HEK293 (cell line): ENCODE results near the gene RPL13A.

Source experiments
- CTCF ChIA-PET: fragments of 350-600 bp; formaldehyde crosslinking; extraction: SDS; loops from one replicate; lab custom pipeline; 2021; ENCODE audit warnings: antibody characterized with exemption; lab: Yijun Ruan, JAX
- POLR2A ChIA-PET: fragments of 300-600 bp; formaldehyde crosslinking; extraction: SDS; loops from one replicate; lab custom pipeline; 2020; ENCODE audit warnings: antibody characterized with exemption, inconsistent platforms; lab: Yijun Ruan, JAX
- H3K27ac ChIP-seq: fragments of 200-500 bp; sonication (Bioruptor generic); 2 replicates; pipeline ENCODE4 v1.5.1; 2014; ENCODE audit warnings: low read depth, low read length, control low read depth, inconsistent platforms; ENCODE audit errors: extremely low read depth
- H3K36me3 ChIP-seq, 2 experiments: fragments of 200-500 bp in 1 of 2; sonication (Bioruptor generic) in 1 of 2; 1 replicate in 1 of 2; 2 replicates in 1 of 2; pipeline ENCODE4 v1.5.1; 2014 to 2017; ENCODE audit warnings: inconsistent platforms in 2 of 2, low read length in 2 of 2; ENCODE audit not compliant: control insufficient read depth in 2 of 2, insufficient read depth in 1 of 2
- H3K4me1 ChIP-seq: fragments of 200-500 bp; sonication (Bioruptor generic); 2 replicates; pipeline ENCODE4 v1.5.1; 2014; ENCODE audit warnings: mild to moderate bottlenecking, low read length, inconsistent platforms; ENCODE audit not compliant: control insufficient read depth, insufficient read depth
- H3K4me3 ChIP-seq: 2 replicates; pipeline ENCODE4 v1.5.1; 2011; ENCODE audit warnings: low read depth, mild to moderate bottlenecking, control low read depth, low read length, moderate library complexity
- H3K9me3 ChIP-seq: fragments of 200-500 bp; sonication (Bioruptor generic); 2 replicates; pipeline ENCODE4 v1.5.1; 2014; ENCODE audit warnings: low read depth, low read length, inconsistent platforms; ENCODE audit not compliant: control insufficient read depth, insufficient read depth
- EGR2 ChIP-seq: fragments of 450-650 bp; formaldehyde crosslinking; IDR thresholded peaks from 2 replicates; pipeline ENCODE4 v1.5.1; 2016; ENCODE audit warnings: low read depth, missing biosample characterization, missing genetic modification characterization
- HOXD13 ChIP-seq: sonication (generic); formaldehyde crosslinking; IDR thresholded peaks from 2 replicates; pipeline ENCODE4 v1.8.0; 2022; ENCODE audit warnings: missing genetic modification reagents, borderline replicate concordance
- KLF7 ChIP-seq: fragments of 450-650 bp; formaldehyde crosslinking; IDR thresholded peaks from 2 replicates; pipeline ENCODE4 v1.5.1; 2016; ENCODE audit warnings: missing biosample characterization, missing genetic modification characterization, borderline replicate concordance
- PRDM1 ChIP-seq: fragments of 450-650 bp; formaldehyde crosslinking; IDR thresholded peaks from 2 replicates; pipeline ENCODE4; 2016; ENCODE audit warnings: missing biosample characterization, missing genetic modification characterization
- PRDM2 ChIP-seq: fragments of 450-650 bp; formaldehyde crosslinking; IDR thresholded peaks from 2 replicates; pipeline ENCODE4 v1.5.1; 2016; ENCODE audit warnings: missing biosample characterization, missing genetic modification characterization, borderline replicate concordance
- REST ChIP-seq: fragments of 450-650 bp; formaldehyde crosslinking; IDR thresholded peaks from 2 replicates; pipeline ENCODE4 v1.5.1; 2016; ENCODE audit warnings: missing biosample characterization, missing genetic modification characterization
- SP2 ChIP-seq: fragments of 450-650 bp; formaldehyde crosslinking; IDR thresholded peaks from 2 replicates; pipeline ENCODE4 v1.5.1; 2016; ENCODE audit warnings: missing biosample characterization, missing genetic modification characterization
- TRIM28 ChIP-seq: IDR thresholded peaks from 2 replicates; pipeline ENCODE4 v1.6.1; 2011; ENCODE audit warnings: low read length, control low read depth, borderline replicate concordance
- ZNF169 ChIP-seq: fragments of 450-650 bp; formaldehyde crosslinking; IDR thresholded peaks from 2 replicates; pipeline ENCODE4 v1.5.1; 2016; ENCODE audit warnings: missing biosample characterization, missing genetic modification characterization
- ZNF362 ChIP-seq: fragments of 450-650 bp; formaldehyde crosslinking; IDR thresholded peaks from 2 replicates; pipeline ENCODE4 v1.5.1; 2016; ENCODE audit warnings: missing biosample characterization, missing genetic modification characterization
- ZNF391 ChIP-seq: fragments of 450-650 bp; formaldehyde crosslinking; IDR thresholded peaks from 2 replicates; pipeline ENCODE4 v1.5.1; 2016; ENCODE audit warnings: low read depth, missing biosample characterization, missing genetic modification characterization, borderline replicate concordance
- ZNF514 ChIP-seq: fragments of 450-650 bp; formaldehyde crosslinking; IDR thresholded peaks from 2 replicates; pipeline ENCODE4 v1.5.1; 2016; ENCODE audit warnings: missing biosample characterization, missing genetic modification characterization
- ZNF621 ChIP-seq: fragments of 450-650 bp; formaldehyde crosslinking; IDR thresholded peaks from 2 replicates; pipeline ENCODE4 v1.5.1; 2017; ENCODE audit warnings: missing biosample characterization, missing genetic modification characterization
- ZNF837 ChIP-seq: fragments of 450-650 bp; formaldehyde crosslinking; IDR thresholded peaks from 2 replicates; pipeline ENCODE4 v1.5.1; 2016; ENCODE audit warnings: missing biosample characterization, missing genetic modification characterization

Gene RPL13A

GRCh38 chr19:49461656-49462055 lies 25.8 kb upstream of the RPL13A start:
- H3K4me1 ChIP-seq = no peaks in the 10 kb centered on the region
- TF ChIP-seq ZNF169 (no peak), SP2 (tag by site-specific recombination) (no peak), TRIM28 (no peak)
- H3K36me3 ChIP-seq = peaks cover 12 to 17% of the 10 kb centered on the region in 2 experiments; a peak in 2 of 3 replicates
- no peak overlapping the region for H3K4me3 ChIP-seq
- H3K27ac ChIP-seq = no peak overlapping the region
- no peaks in the 10 kb centered on the region for H3K9me3 ChIP-seq
- ChIA-PET POLR2A (no interaction called here), CTCF (no interaction called here)

- no peak overlapping the region for H3K27ac ChIP-seq
- ChIA-PET POLR2A (interaction anchor here (0.7 kb wide), 1 partner anchor 27 kb away, joined by 3 read pairs; no protein-coding TSS in a partner anchor), CTCF (no interaction called here)
- peaks cover 8 to 17% of the 10 kb centered on the region in 2 experiments; a peak in 2 of 3 replicates for H3K36me3 ChIP-seq
- no peaks in the 10 kb centered on the region for H3K4me1 ChIP-seq
- TF ChIP-seq ZNF621 (tag by site-specific recombination) = no peak
- no peak for TF ChIP-seq ZNF391 (tag by site-specific recombination)
- no peak for TF ChIP-seq ZNF514
- TF ChIP-seq ZNF837 = no peak
- no peak for TF ChIP-seq REST (tag by site-specific recombination)
- no peak for TF ChIP-seq PRDM1 (tag by site-specific recombination)
- TF ChIP-seq HOXD13 (CRISPR knock-in tag) = no peak
- no peak for TF ChIP-seq PRDM2 (tag by site-specific recombination)
- TF ChIP-seq ZNF362 (tag by site-specific recombination) = no peak
- TF ChIP-seq EGR2 (tag by site-specific recombination) = no peak
- no peak for TF ChIP-seq KLF7
- no peaks in the 10 kb centered on the region for H3K9me3 ChIP-seq
- no peak overlapping the region for H3K4me3 ChIP-seq
Observed at GRCh38 chr19:49462492-49462891, 24.9 kb upstream of the RPL13A start.
